GM23248 (cell line): Measurements from ENCODE around the gene KIF5B. TPM values are rescaled to one million over a fixed set of nuclear protein-coding genes. Genes with fewer than 3 reads are reported as not detected.
A peak's percentile ranks its signal among the peaks of the same experiment; 100 is the strongest.
"Not testable (repeated sequence)": the region's sequence is repeated elsewhere in the genome, so short reads cannot be mapped to it uniquely, and the experiment has no call there.

Experiments
- DNase-seq: peaks from one replicate; pipeline ENCODE4 v3.0.0-alpha.2; 2015
- H2AFZ ChIP-seq: fragments of 200-600 bp; sonication (generic); 2 replicates; pipeline ENCODE4 v1.6.1; 2016; ENCODE audit warnings: antibody characterized with exemption
- H3F3A ChIP-seq: fragments of 200-600 bp; sonication (generic); 2 replicates; pipeline ENCODE4 v1.6.1; 2016; ENCODE audit warnings: mild to moderate bottlenecking, antibody characterized with exemption, mixed run types; ENCODE audit not compliant: insufficient read depth
- H3K27ac ChIP-seq: fragments of 200-600 bp; sonication (generic); 2 replicates; pipeline ENCODE4 v1.5.1; 2016; ENCODE audit warnings: mild to moderate bottlenecking
- H3K27me3 ChIP-seq: fragments of 200-600 bp; sonication (generic); replicated peaks from 2 replicates; pipeline ENCODE4 v1.6.1; 2016; ENCODE audit warnings: mild to moderate bottlenecking; ENCODE audit not compliant: insufficient read depth
- H3K36me3 ChIP-seq: fragments of 200-600 bp; sonication (generic); 2 replicates; pipeline ENCODE4 v1.6.1; 2016; ENCODE audit warnings: low read depth, mild to moderate bottlenecking
- H3K4me1 ChIP-seq: fragments of 200-600 bp; sonication (generic); 2 replicates; pipeline ENCODE4 v1.6.1; 2016; ENCODE audit warnings: mild to moderate bottlenecking; ENCODE audit not compliant: insufficient read depth
- H3K4me2 ChIP-seq: fragments of 200-600 bp; sonication (generic); one replicate; pipeline ENCODE4 v1.6.1; 2016; ENCODE audit warnings: mild to moderate bottlenecking; ENCODE audit not compliant: unreplicated experiment
- H3K4me3 ChIP-seq: fragments of 200-600 bp; sonication (generic); 2 replicates; pipeline ENCODE4 v1.5.1; 2016; ENCODE audit warnings: mild to moderate bottlenecking
- H3K79me2 ChIP-seq: fragments of 200-600 bp; sonication (generic); 2 replicates; pipeline ENCODE4 v1.6.1; 2016; ENCODE audit warnings: mild to moderate bottlenecking; ENCODE audit not compliant: insufficient read depth
- H3K9ac ChIP-seq: fragments of 200-600 bp; sonication (generic); 2 replicates; pipeline ENCODE4 v1.6.1; 2016; ENCODE audit warnings: mild to moderate bottlenecking
- H3K9me2 ChIP-seq: fragments of 200-600 bp; sonication (generic); 2 replicates; pipeline ENCODE4 v1.6.1; 2016; ENCODE audit warnings: mixed run types, mild to moderate bottlenecking, moderate library complexity; ENCODE audit not compliant: insufficient read depth
- H3K9me3 ChIP-seq: fragments of 200-600 bp; sonication (generic); one replicate; pipeline ENCODE4 v1.6.1; 2017; ENCODE audit warnings: low read depth
- H4K20me1 ChIP-seq: fragments of 200-600 bp; sonication (generic); 2 replicates; pipeline ENCODE4 v1.6.0; 2016; ENCODE audit not compliant: insufficient read depth
- EZH2 ChIP-seq: fragments of 200-600 bp; sonication (generic); IDR thresholded peaks from 2 replicates; pipeline ENCODE4 v1.6.1; 2018; ENCODE audit warnings: antibody characterized with exemption, mild to moderate bottlenecking; ENCODE audit not compliant: insufficient read depth, poor library complexity, severe bottlenecking
- EZH2phosphoT487 ChIP-seq: fragments of 200-600 bp; sonication (generic); IDR thresholded peaks from 2 replicates; pipeline ENCODE4 v1.6.1; 2018; ENCODE audit warnings: antibody characterized with exemption, moderate library complexity, mild to moderate bottlenecking, low read depth; ENCODE audit not compliant: insufficient read depth
- WGBS, 2 experiments: methylation state at CpG; one replicate each; pipeline ENCODE4 v1.1.6; 2015 to 2017; ENCODE audit warnings: low lambda C conversion rate in 2 of 2, low coverage in 1 of 2; ENCODE audit errors: missing lambda C conversion rate in 2 of 2; 5-methylcytosine and 5-hydroxymethylcytosine counted together
- in situ Hi-C: fragments of 300-500 bp; cut with MboI; formaldehyde crosslinking; loops from 2 replicates; pipeline ENCODE4 v1.15.0; 2020
- polyA plus RNA-seq: library from polyadenylated mRNA; unstranded; fragments of >200 nt; fragmentation: Nextera tagmentation; extraction: Ambion mirVana; gene quantifications from 2 replicates; pipeline ENCODE4 v1.2.1, GENCODE V29; 2016
- total RNA-seq: library from RNA; depleted of rRNA; stranded (reverse); fragments of >200 nt; shearing (Covaris generic); gene quantifications from 2 replicates; pipeline ENCODE4 v1.2.3, GENCODE V29; 2014

The KIF5B gene
- total and polyA plus RNA-seq, 2 experiments from 2014 or later, result 81.5 to 133 TPM

DNA sequence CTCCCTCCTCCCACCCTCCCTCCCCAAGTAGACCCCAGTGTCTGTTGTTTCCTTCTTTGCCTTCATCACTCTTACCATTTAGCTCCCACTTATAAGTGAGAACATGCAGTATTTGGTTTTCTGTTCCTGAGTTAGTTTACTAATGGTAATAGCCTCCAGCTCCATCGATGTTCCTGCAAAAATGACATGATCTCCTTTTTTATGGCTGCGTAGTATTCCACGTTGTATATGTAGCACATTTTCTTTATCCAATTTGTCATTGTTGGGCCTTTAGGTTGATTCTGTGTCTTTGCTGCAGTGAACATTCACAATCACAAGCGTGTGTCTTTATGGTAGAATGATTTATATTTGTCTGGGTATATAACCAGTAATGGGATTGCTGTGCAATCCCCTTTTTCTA, 75.8 kb downstream of the KIF5B start:
- Histone ChIP-seq H3F3A (no peaks in the 10 kb centered on the region), H4K20me1 (no peaks in the 10 kb centered on the region), H3K4me3 (no peak overlapping the region), H2AFZ (no peak overlapping the region), H3K9ac (no peak overlapping the region), H3K36me3 (no peaks in the 10 kb centered on the region), H3K79me2 (no peaks in the 10 kb centered on the region), H3K9me2 (no peaks in the 10 kb centered on the region), H3K4me2 (no peak overlapping the region), H3K27me3 (no peaks in the 10 kb centered on the region), H3K4me1 (peaks cover 4% of the 10 kb centered on the region), H3K27ac (no peak overlapping the region), H3K9me3 (no peaks in the 10 kb centered on the region)
- TF ChIP-seq EZH2, result no peak
- TF ChIP-seq EZH2phosphoT487, result no peak
- in situ Hi-C loops, result no loop called here
- DNase-seq, result no peak
- 91 to 97% methylated on average over 4 of the region's 4 CpGs for WGBS, 2 experiments

DNA sequence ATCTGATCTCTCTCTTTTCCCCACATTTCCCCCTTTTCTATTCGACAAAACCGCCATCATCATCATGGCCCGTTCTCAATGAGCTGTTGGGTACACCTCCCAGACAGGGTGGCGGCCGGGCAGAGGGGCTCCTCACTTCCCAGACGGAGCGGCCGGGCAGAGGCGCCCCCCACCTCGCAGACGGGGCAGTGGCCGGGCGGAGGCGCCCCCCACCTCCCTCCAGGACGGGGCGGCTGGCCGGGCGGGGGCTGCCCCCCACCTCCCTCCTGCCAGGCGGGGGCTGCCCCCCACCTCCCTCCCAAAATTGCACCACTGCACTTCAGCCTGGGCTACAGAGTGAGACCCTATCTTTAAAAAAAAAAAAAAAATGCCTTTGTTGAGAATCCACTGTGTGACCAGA, 77.2 kb downstream of the KIF5B start:
- in situ Hi-C loops, H3K36me3 ChIP-seq, H3K27ac ChIP-seq, H3K9me2 ChIP-seq, H3F3A ChIP-seq, H3K27me3 ChIP-seq, H3K9me3 ChIP-seq, H3K4me2 ChIP-seq, H3K4me3 ChIP-seq, H3K9ac ChIP-seq, H3K79me2 ChIP-seq, DNase-seq, H4K20me1 ChIP-seq, H2AFZ ChIP-seq: not testable (repeated sequence)
- H3K4me1 ChIP-seq, result peaks cover 12% of the 10 kb centered on the region
- WGBS, 2 experiments, result 95 to 100% methylated on average over 1 to 18 of the region's 19 CpGs

- no peaks in the 10 kb centered on the region for H4K20me1 ChIP-seq
- in situ Hi-C loops, result no loop called here
Observed at GRCh38 chr10:31978156-31978483, 78.1 kb downstream of the KIF5B start.

DNA sequence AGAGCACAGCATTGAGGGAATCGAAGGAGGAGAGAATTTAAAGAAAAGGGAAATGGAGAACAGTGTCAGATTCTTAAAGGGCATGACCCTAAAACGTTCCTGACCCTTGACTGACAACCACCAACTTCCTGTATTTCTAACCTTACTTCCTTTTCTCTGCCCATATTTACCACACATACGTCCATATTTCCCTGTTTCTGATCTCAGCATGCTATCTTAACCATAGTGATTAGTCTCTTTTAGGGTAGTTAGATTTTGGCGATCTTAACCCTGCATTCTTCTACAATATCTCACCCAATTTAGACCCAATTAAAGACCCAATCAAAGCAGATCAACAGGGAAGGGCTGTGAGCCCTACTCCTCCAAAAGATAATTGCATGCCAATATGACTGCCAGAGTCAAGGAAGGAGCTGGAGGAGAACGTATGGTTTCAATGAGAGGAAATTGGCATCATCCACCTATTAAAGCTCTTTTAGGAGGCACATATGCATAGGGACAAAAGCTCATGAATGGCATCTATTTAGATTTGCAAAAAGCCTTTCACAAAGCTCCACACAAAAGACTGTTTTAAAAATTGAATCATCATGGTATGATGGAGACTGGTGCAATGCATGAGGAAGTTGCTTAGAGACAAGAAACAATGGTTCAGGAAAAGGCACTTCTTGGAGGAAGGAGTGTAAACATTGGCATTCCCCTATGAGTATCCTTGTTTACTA, 78.6 kb downstream of the KIF5B start:
- in situ Hi-C loops, result no loop called here
- H3K4me2 ChIP-seq, result peak overlapping the region; percentile 1

More at GRCh38 chr10:31978156-31978483, 78.1 kb downstream of the KIF5B start:
- no peaks in the 10 kb centered on the region for H3K36me3 ChIP-seq
- no peak for DNase-seq
- H3K4me3 ChIP-seq, result no peak overlapping the region
- H3K27ac ChIP-seq, result peak overlapping the region; percentile 43
- H3K27me3 ChIP-seq, result no peaks in the 10 kb centered on the region
- peaks cover 12% of the 10 kb centered on the region for H3K4me1 ChIP-seq
- no peaks in the 10 kb centered on the region for H3K79me2 ChIP-seq
- no peaks in the 10 kb centered on the region for H3K9me2 ChIP-seq
- no peak for TF ChIP-seq EZH2
- no peak for TF ChIP-seq EZH2phosphoT487
- H3K9me3 ChIP-seq, result no peaks in the 10 kb centered on the region
- H3K4me2 ChIP-seq, result no peak overlapping the region
- peaks cover 3% of the 10 kb centered on the region; the same call in 1 of the 2 replicates for H3F3A ChIP-seq
- no peak overlapping the region for H2AFZ ChIP-seq
- 93 to 100% methylated on average over 2 of the region's 2 CpGs for WGBS, 2 experiments
- no peak overlapping the region for H3K9ac ChIP-seq

More for the DNA sequence above, 78.6 kb downstream of the KIF5B start:
- no peaks in the 10 kb centered on the region for H3K27me3 ChIP-seq
- H3K4me3 ChIP-seq, result no peak overlapping the region
- no peak overlapping the region for H2AFZ ChIP-seq
- no peaks in the 10 kb centered on the region for H3K9me2 ChIP-seq
- H3K9me3 ChIP-seq, result no peaks in the 10 kb centered on the region
- no peaks in the 10 kb centered on the region for H4K20me1 ChIP-seq
- H3F3A ChIP-seq, result peaks cover 3% of the 10 kb centered on the region; the same call in 1 of the 2 replicates
- no peak overlapping the region for H3K9ac ChIP-seq
- no peaks in the 10 kb centered on the region for H3K79me2 ChIP-seq
- peak overlapping the region; percentile 43 for H3K27ac ChIP-seq
- no peaks in the 10 kb centered on the region for H3K36me3 ChIP-seq
- peaks cover 12% of the 10 kb centered on the region for H3K4me1 ChIP-seq
- DNase-seq, result peak; percentile 82
- 69 to 71% methylated on average over 5 of the region's 5 CpGs for WGBS, 2 experiments
- TF ChIP-seq EZH2phosphoT487 (no peak), EZH2 (no peak)
